Measurements from ENCODE around the gene MRPL4. TPM values are rescaled to one million over a fixed set of nuclear protein-coding genes. Genes with fewer than 3 reads are reported as not detected.

The MRPL4 gene
- total and polyA plus RNA-seq, 4 donors: 21.5 to 74.8 (median 33.7) TPM

GRCh38 chr19:10223488-10224213, 28.4 kb upstream of the MRPL4 start (continued):
- TF ChIP-seq, protein P1, sequence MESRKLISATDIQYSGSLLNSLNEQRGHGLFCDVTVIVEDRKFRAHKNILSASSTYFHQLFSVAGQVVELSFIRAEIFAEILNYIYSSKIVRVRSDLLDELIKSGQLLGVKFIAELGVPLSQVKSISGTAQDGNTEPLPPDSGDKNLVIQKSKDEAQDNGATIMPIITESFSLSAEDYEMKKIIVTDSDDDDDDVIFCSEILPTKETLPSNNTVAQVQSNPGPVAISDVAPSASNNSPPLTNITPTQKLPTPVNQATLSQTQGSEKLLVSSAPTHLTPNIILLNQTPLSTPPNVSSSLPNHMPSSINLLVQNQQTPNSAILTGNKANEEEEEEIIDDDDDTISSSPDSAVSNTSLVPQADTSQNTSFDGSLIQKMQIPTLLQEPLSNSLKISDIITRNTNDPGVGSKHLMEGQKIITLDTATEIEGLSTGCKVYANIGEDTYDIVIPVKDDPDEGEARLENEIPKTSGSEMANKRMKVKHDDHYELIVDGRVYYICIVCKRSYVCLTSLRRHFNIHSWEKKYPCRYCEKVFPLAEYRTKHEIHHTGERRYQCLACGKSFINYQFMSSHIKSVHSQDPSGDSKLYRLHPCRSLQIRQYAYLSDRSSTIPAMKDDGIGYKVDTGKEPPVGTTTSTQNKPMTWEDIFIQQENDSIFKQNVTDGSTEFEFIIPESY (IDR thresholded peaks at IDR 0.05): no peak
- TF ChIP-seq FOXA1 (IDR thresholded peaks at IDR 0.05) (no peak), EGR1 (IDR thresholded peaks at IDR 0.05; ENCODE audit: low read depth in 2 of 2) (no peak)

GRCh38 chr19:10224337-10224736, 27.7 kb upstream of the MRPL4 start:
- H3K4me3 ChIP-seq (ENCODE audit: low read depth in 1 of 3, low read length in 3 of 3): no peak overlapping the region
- H3K9me3 ChIP-seq (ENCODE audit: control insufficient read depth in 4 of 4, low read length in 3 of 4): no peaks in the 10 kb centered on the region
- DNase-seq (ENCODE audit: low spot score): no peak
- WGBS: 97% methylated on average over 23 of the region's 23 CpGs
- H3K4me1 ChIP-seq (ENCODE audit: control insufficient read depth in 4 of 4, insufficient read depth in 4 of 4, low read length in 3 of 4): no peaks in the 10 kb centered on the region
- TF ChIP-seq TAF1 (conservative IDR thresholded peaks at IDR 0.05): no peak
- TF ChIP-seq JUND (IDR thresholded peaks at IDR 0.05): no peak
- no peak for TF ChIP-seq HNF4A (conservative IDR thresholded peaks at IDR 0.05)
- TF ChIP-seq FOXA1 (IDR thresholded peaks at IDR 0.05): no peak
- TF ChIP-seq NR2F2 (IDR thresholded peaks at IDR 0.05): no peak
- TF ChIP-seq, protein P2, sequence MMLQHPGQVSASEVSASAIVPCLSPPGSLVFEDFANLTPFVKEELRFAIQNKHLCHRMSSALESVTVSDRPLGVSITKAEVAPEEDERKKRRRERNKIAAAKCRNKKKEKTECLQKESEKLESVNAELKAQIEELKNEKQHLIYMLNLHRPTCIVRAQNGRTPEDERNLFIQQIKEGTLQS (IDR thresholded peaks at IDR 0.05): no peak
- no peak overlapping the region for H3K9ac ChIP-seq (ENCODE audit: low read depth in 1 of 2, low read length in 2 of 2)
- H3K27ac ChIP-seq (ENCODE audit: low read depth in 1 of 2, low read length in 2 of 2): no peak overlapping the region
- H3K36me3 ChIP-seq (ENCODE audit: control insufficient read depth in 4 of 4, insufficient read depth in 3 of 4, low read depth in 1 of 4, low read length in 3 of 4): peaks cover 0 to 3% (median under 1%) of the 10 kb centered on the region in 4 donors
- H3K27me3 ChIP-seq (ENCODE audit: control insufficient read depth in 4 of 4, insufficient read depth in 4 of 4, low read length in 3 of 4): no peaks in the 10 kb centered on the region

DNA sequence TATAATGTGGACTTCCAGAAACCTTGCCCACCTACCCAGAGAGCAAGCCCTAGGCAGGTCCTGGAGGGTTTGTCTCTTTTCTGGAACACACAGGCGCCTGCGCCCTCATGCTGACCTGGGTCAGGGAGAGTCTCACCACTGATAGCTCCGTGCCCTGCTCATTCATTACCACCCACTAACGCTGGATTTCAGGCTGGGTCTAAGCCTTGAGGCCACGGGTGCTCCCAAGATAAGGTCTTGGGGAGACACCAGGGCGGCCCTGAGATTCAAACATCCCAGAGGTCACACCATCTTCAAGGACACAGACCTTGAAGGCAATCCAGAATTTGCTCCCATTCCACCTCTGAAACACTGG, 26.0 kb upstream of the MRPL4 start:
- H3K27ac ChIP-seq (ENCODE audit: low read depth in 1 of 2, low read length in 2 of 2): no peak overlapping the region
- WGBS: 83% methylated on average over 6 of the region's 6 CpGs

More for the DNA sequence above, 26.0 kb upstream of the MRPL4 start:
- Histone ChIP-seq H3K4me3 (ENCODE audit: low read depth in 1 of 3, low read length in 3 of 3) (no peak overlapping the region), H3K9ac (ENCODE audit: low read depth in 1 of 2, low read length in 2 of 2) (no peak overlapping the region), H3K4me1 (ENCODE audit: control insufficient read depth in 4 of 4, insufficient read depth in 4 of 4, low read length in 3 of 4) (peaks cover 0 to 15% (median 7%) of the 10 kb centered on the region in 4 donors), H3K36me3 (ENCODE audit: control insufficient read depth in 4 of 4, insufficient read depth in 3 of 4, low read depth in 1 of 4, low read length in 3 of 4) (peaks cover 0 to 3% (median under 1%) of the 10 kb centered on the region in 4 donors), H3K27me3 (ENCODE audit: control insufficient read depth in 4 of 4, insufficient read depth in 4 of 4, low read length in 3 of 4) (no peaks in the 10 kb centered on the region), H3K9me3 (ENCODE audit: control insufficient read depth in 4 of 4, low read length in 3 of 4) (no peaks in the 10 kb centered on the region)
- TF ChIP-seq JUND (IDR thresholded peaks at IDR 0.05) (no peak), RAD21 (IDR thresholded peaks at IDR 0.05) (no peak), FOXA2 (IDR thresholded peaks at IDR 0.05) (no peak), MAX (IDR thresholded peaks at IDR 0.05) (no peak), YY1 (IDR thresholded peaks at IDR 0.05) (no peak), FOXA1 (IDR thresholded peaks at IDR 0.05) (no peak), HNF4G (IDR thresholded peaks at IDR 0.05) (no peak)
- TF ChIP-seq, protein P1 (IDR thresholded peaks at IDR 0.05): no peak
- DNase-seq (ENCODE audit: low spot score): no peak

Measured in liver (tissue), 9 donors.